HepG2 (cell line): Measurements from ENCODE around the gene THSD4. TPM values are rescaled to one million over a fixed set of nuclear protein-coding genes. Genes with fewer than 3 reads are reported as not detected.
A peak's percentile ranks its signal among the peaks of the same experiment; 100 is the strongest.

Experiments used
- FIP1L1 ChIP-seq: fragments of 200-400 bp; formaldehyde crosslinking; IDR thresholded peaks from 2 replicates; pipeline ENCODE4 v1.6.1; 2018; ENCODE audit warnings: low read depth, mild to moderate bottlenecking, low read length, moderate library complexity, borderline replicate concordance; ENCODE audit not compliant: insufficient read depth
- HMG20B ChIP-seq: conservative IDR thresholded peaks from 2 replicates; pipeline ENCODE4 v1.6.1; 2016; ENCODE audit warnings: missing genetic modification reagents, missing compliant biosample characterization
- JDP2 ChIP-seq: sonication (generic); formaldehyde crosslinking; IDR thresholded peaks from 2 replicates; pipeline ENCODE4 v1.8.1; 2022; ENCODE audit warnings: missing genetic modification reagents, borderline replicate concordance
- KDM4B ChIP-seq: sonication (generic); formaldehyde crosslinking; IDR thresholded peaks from 2 replicates; pipeline ENCODE4 v1.4.0; 2020; ENCODE audit warnings: missing genetic modification reagents
- MEF2D ChIP-seq: sonication (generic); formaldehyde crosslinking; IDR thresholded peaks from 2 replicates; pipeline ENCODE4 v1.5.1; 2020; ENCODE audit warnings: mild to moderate bottlenecking, missing genetic modification reagents
- NR2F2 ChIP-seq: IDR thresholded peaks from 2 replicates; pipeline ENCODE4 v1.6.1; 2012; ENCODE audit warnings: low read depth, inconsistent platforms, borderline replicate concordance
- REXO4 ChIP-seq: sonication (generic); formaldehyde crosslinking; IDR thresholded peaks from 2 replicates; pipeline ENCODE4 v1.8.0; 2022; ENCODE audit warnings: missing genetic modification reagents, mild to moderate bottlenecking, borderline replicate concordance
- RXRB ChIP-seq: IDR thresholded peaks from 2 replicates; pipeline ENCODE4 v1.6.1; 2016; ENCODE audit warnings: borderline replicate concordance, missing genetic modification reagents, missing compliant biosample characterization
- TBP ChIP-seq: sonication (generic); formaldehyde crosslinking; IDR thresholded peaks from 2 replicates; pipeline ENCODE4 v1.5.0; 2020; ENCODE audit warnings: missing genetic modification reagents
- ZC3H4 ChIP-seq: sonication (generic); formaldehyde crosslinking; IDR thresholded peaks from 2 replicates; pipeline ENCODE4 v1.4.0; 2020; ENCODE audit warnings: missing genetic modification reagents, borderline replicate concordance
- ZNF563 ChIP-seq: sonication (generic); formaldehyde crosslinking; IDR thresholded peaks from 2 replicates; pipeline ENCODE4 v1.8.0; 2022; ENCODE audit warnings: mild to moderate bottlenecking, moderate library complexity, missing genetic modification reagents
- ZNF572 ChIP-seq: sonication (generic); formaldehyde crosslinking; IDR thresholded peaks from 2 replicates; pipeline ENCODE4 v1.5.1; 2020; ENCODE audit warnings: mild to moderate bottlenecking, missing genetic modification reagents
- ZNF605 ChIP-seq: sonication (generic); formaldehyde crosslinking; IDR thresholded peaks from 2 replicates; pipeline ENCODE4 v1.8.0; 2022; ENCODE audit warnings: mild to moderate bottlenecking, missing genetic modification reagents
- ZNF615 ChIP-seq: sonication (generic); formaldehyde crosslinking; IDR thresholded peaks from 2 replicates; pipeline ENCODE4 v1.5.0; 2020; ENCODE audit warnings: mild to moderate bottlenecking, missing genetic modification reagents, borderline replicate concordance
- ZNF616 ChIP-seq: sonication (generic); formaldehyde crosslinking; IDR thresholded peaks from 2 replicates; pipeline ENCODE4 v1.5.0; 2020; ENCODE audit warnings: low read depth, mild to moderate bottlenecking, missing genetic modification reagents
- polyA plus RNA-seq, 8 experiments: library from polyadenylated mRNA; depleted of rRNA in 3 of 8; stranded (reverse) in 7 of 8; unstranded in 1 of 8; fragments of >200 nt; fragmentation: Illumina TruSeq in 4 of 8; extraction: Trizol in 4 of 8; gene quantifications; 2 replicates each; pipeline versions ENCODE4 v1.2.1 to v1.2.3, GENCODE V29; 2011 to 2016; ENCODE audit warnings: low read depth in 4 of 8, missing spikeins in 1 of 8, mixed read lengths in 1 of 8; ENCODE audit not compliant: insufficient read depth in 1 of 8
- total RNA-seq, 5 experiments: library from RNA; depleted of rRNA; stranded (reverse); fragments of >200 nt; fragmentation: Illumina TruSeq; extraction: Trizol; gene quantifications; 2 replicates each; pipeline ENCODE4 v1.2.3, GENCODE V29; 2016; ENCODE audit warnings: low read depth in 1 of 5
- TF ChIP-seq, protein P1 (sequence below): sonication (generic); formaldehyde crosslinking; IDR thresholded peaks from 2 replicates; pipeline ENCODE4 v1.4.0; 2020; ENCODE audit warnings: missing genetic modification reagents, borderline replicate concordance
- TF ChIP-seq, protein P2 (sequence below): sonication (generic); formaldehyde crosslinking; IDR thresholded peaks from 2 replicates; pipeline ENCODE4 v1.5.0; 2020; ENCODE audit warnings: missing genetic modification reagents, mild to moderate bottlenecking, borderline replicate concordance
- TF ChIP-seq, protein P3 (sequence below): fragments of 450-650 bp; IDR thresholded peaks from 2 replicates; pipeline ENCODE4 v1.6.1; 2016
- TF ChIP-seq, protein P4 (sequence below): sonication (generic); formaldehyde crosslinking; IDR thresholded peaks from 2 replicates; pipeline ENCODE4 v1.4.0; 2020; ENCODE audit warnings: missing genetic modification reagents

Gene THSD4
- total and polyA plus RNA-seq, 2 of the 13 experiments (the other 11 are each of a cell fraction or from before 2014, with no cell fraction given): 0.07 to 0.21 TPM

DNA sequence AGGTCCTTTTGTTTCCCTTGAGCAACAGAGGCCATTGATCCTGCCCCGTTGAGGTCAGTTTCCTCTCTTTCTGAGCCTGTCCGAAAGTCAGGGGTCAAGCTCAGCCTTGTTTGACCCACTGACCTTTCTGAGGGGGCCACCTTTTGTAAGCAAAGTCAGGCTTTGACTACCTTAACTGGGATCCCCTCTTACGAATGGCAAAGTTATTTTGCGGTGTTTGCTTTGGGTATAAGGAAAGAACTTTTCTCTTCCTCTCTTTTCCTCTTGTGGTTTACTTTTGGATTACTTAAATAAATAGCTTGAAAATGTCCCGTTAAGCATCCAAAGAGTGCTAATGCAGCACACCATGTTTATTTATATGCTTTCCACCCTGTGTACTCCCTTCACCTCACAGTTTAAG lies 340.6 kb downstream of the THSD4 start (continued):
- TF ChIP-seq, protein P1, sequence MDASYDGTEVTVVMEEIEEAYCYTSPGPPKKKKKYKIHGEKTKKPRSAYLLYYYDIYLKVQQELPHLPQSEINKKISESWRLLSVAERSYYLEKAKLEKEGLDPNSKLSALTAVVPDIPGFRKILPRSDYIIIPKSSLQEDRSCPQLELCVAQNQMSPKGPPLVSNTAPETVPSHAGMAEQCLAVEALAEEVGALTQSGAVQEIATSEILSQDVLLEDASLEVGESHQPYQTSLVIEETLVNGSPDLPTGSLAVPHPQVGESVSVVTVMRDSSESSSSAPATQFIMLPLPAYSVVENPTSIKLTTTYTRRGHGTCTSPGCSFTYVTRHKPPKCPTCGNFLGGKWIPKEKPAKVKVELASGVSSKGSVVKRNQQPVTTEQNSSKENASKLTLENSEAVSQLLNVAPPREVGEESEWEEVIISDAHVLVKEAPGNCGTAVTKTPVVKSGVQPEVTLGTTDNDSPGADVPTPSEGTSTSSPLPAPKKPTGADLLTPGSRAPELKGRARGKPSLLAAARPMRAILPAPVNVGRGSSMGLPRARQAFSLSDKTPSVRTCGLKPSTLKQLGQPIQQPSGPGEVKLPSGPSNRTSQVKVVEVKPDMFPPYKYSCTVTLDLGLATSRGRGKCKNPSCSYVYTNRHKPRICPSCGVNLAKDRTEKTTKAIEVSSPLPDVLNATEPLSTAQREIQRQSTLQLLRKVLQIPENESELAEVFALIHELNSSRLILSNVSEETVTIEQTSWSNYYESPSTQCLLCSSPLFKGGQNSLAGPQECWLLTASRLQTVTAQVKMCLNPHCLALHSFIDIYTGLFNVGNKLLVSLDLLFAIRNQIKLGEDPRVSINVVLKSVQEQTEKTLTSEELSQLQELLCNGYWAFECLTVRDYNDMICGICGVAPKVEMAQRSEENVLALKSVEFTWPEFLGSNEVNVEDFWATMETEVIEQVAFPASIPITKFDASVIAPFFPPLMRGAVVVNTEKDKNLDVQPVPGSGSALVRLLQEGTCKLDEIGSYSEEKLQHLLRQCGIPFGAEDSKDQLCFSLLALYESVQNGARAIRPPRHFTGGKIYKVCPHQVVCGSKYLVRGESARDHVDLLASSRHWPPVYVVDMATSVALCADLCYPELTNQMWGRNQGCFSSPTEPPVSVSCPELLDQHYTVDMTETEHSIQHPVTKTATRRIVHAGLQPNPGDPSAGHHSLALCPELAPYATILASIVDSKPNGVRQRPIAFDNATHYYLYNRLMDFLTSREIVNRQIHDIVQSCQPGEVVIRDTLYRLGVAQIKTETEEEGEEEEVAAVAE (CRISPR knock-in tag): no peak
- TF ChIP-seq HMG20B (CRISPR knock-in tag) (peak; percentile 90), TBP (no peak), NR2F2 (peak; percentile 99), RXRB (CRISPR knock-in tag) (peak; percentile 96), ZNF563 (CRISPR knock-in tag) (no peak), FIP1L1 (no peak), MEF2D (CRISPR knock-in tag) (peak; percentile 87), REXO4 (CRISPR knock-in tag) (no peak), JDP2 (CRISPR knock-in tag) (no peak), KDM4B (CRISPR knock-in tag) (no peak), ZNF605 (CRISPR knock-in tag) (no peak), ZNF572 (no peak), ZNF616 (CRISPR knock-in tag) (no peak), ZNF615 (CRISPR knock-in tag) (no peak), ZC3H4 (CRISPR knock-in tag) (no peak)
- TF ChIP-seq, protein P2, sequence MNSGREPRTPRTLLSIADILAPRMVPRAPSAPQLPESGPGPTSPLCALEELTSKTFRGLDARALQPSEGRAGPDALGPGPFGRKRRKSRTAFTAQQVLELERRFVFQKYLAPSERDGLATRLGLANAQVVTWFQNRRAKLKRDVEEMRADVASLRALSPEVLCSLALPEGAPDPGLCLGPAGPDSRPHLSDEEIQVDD (CRISPR knock-in tag): no peak
- TF ChIP-seq, protein P3, sequence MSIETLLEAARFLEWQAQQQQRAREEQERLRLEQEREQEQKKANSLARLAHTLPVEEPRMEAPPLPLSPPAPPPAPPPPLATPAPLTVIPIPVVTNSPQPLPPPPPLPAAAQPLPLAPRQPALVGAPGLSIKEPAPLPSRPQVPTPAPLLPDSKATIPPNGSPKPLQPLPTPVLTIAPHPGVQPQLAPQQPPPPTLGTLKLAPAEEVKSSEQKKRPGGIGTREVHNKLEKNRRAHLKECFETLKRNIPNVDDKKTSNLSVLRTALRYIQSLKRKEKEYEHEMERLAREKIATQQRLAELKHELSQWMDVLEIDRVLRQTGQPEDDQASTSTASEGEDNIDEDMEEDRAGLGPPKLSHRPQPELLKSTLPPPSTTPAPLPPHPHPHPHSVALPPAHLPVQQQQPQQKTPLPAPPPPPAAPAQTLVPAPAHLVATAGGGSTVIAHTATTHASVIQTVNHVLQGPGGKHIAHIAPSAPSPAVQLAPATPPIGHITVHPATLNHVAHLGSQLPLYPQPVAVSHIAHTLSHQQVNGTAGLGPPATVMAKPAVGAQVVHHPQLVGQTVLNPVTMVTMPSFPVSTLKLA: no peak
- TF ChIP-seq, protein P4, sequence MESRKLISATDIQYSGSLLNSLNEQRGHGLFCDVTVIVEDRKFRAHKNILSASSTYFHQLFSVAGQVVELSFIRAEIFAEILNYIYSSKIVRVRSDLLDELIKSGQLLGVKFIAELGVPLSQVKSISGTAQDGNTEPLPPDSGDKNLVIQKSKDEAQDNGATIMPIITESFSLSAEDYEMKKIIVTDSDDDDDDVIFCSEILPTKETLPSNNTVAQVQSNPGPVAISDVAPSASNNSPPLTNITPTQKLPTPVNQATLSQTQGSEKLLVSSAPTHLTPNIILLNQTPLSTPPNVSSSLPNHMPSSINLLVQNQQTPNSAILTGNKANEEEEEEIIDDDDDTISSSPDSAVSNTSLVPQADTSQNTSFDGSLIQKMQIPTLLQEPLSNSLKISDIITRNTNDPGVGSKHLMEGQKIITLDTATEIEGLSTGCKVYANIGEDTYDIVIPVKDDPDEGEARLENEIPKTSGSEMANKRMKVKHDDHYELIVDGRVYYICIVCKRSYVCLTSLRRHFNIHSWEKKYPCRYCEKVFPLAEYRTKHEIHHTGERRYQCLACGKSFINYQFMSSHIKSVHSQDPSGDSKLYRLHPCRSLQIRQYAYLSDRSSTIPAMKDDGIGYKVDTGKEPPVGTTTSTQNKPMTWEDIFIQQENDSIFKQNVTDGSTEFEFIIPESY: no peak
